H1 (cell line): ENCODE results near the gene NBAS. TPM values are rescaled to one million over a fixed set of nuclear protein-coding genes. Genes with fewer than 3 reads are reported as not detected.

Source experiments
- CTCF ChIA-PET: fragments of 300-600 bp; sonication (Branson Sonifier 250); formaldehyde crosslinking; loops from one replicate; lab custom pipeline; 2021; ENCODE audit not compliant: partially characterized antibody; lab: Charles Lee
- POLR2A ChIA-PET: fragments of 300-600 bp; sonication (Branson Sonifier 250); formaldehyde crosslinking; loops from one replicate; lab custom pipeline; 2021; ENCODE audit warnings: inconsistent platforms; ENCODE audit not compliant: partially characterized antibody; lab: Charles Lee
- DNase-seq, 2 experiments: peaks; one replicate each; pipeline versions ENCODE4 v3.0.0 to v3.0.0-alpha.2; 2010 to 2022; ENCODE audit warnings: low spot score in 2 of 2, low read depth in 1 of 2, mixed read lengths in 1 of 2
- FAIRE-seq: peaks from 2 replicates; lab custom pipeline; 2011; peaks lifted over from hg19 to GRCh38; lab: Jason Lieb, UNC
- H2AFZ ChIP-seq: 2 replicates; pipeline ENCODE4 v1.8.1; 2012; ENCODE audit warnings: low read length, inconsistent platforms
- H2AK5ac ChIP-seq: 2 replicates; pipeline ENCODE4 v1.6.1; 2013; ENCODE audit warnings: low read depth, low read length
- H2BK120ac ChIP-seq: replicated peaks from 2 replicates; pipeline ENCODE3; 2013; ENCODE audit warnings: low read depth, low read length, inconsistent platforms
- H2BK12ac ChIP-seq: 2 replicates; pipeline ENCODE4 v1.6.1; 2013; ENCODE audit warnings: low read depth, low read length
- H2BK15ac ChIP-seq: 2 replicates; pipeline ENCODE4 v1.6.1; 2013; ENCODE audit warnings: low read length
- H2BK20ac ChIP-seq: 2 replicates; pipeline ENCODE4 v1.6.1; 2013; ENCODE audit warnings: low read length
- H2BK5ac ChIP-seq: 2 replicates; pipeline ENCODE4 v1.6.1; 2013; ENCODE audit warnings: low read depth, low read length
- H3K14ac ChIP-seq: 2 replicates; pipeline ENCODE4 v1.6.1; 2013; ENCODE audit warnings: inconsistent platforms; ENCODE audit not compliant: insufficient read length
- H3K18ac ChIP-seq: 2 replicates; pipeline ENCODE4 v1.6.1; 2013; ENCODE audit warnings: low read length; ENCODE audit errors: extremely low read depth
- H3K23ac ChIP-seq: 2 replicates; pipeline ENCODE4 v1.6.1; 2013; ENCODE audit warnings: inconsistent platforms; ENCODE audit not compliant: insufficient read length
- H3K23me2 ChIP-seq: 2 replicates; pipeline ENCODE4 v1.6.1; 2013; ENCODE audit warnings: low read depth, low read length
- H3K27ac ChIP-seq: 2 replicates; pipeline ENCODE4 v1.6.1; 2011; ENCODE audit warnings: low read depth, low read length, inconsistent platforms
- H3K27me3 ChIP-seq, 4 experiments: replicated peaks in 1 of 4; 1 replicate in 1 of 4; 2 replicates in 3 of 4; pipeline versions ENCODE4 v1.6.1 to v1.8.1; 2011 to 2013; ENCODE audit warnings: low read length in 3 of 4, mild to moderate bottlenecking in 3 of 4, inconsistent platforms in 2 of 4, mixed read lengths in 2 of 4, moderate library complexity in 1 of 4; ENCODE audit not compliant: control insufficient read depth in 3 of 4, insufficient read depth in 3 of 4; ENCODE audit errors: extremely low read depth in 1 of 4
- H3K36me3 ChIP-seq, 4 experiments: 2 replicates each; pipeline versions ENCODE4 v1.6.1 to v1.8.1; 2011 to 2013; ENCODE audit warnings: mild to moderate bottlenecking in 4 of 4, low read length in 3 of 4, moderate library complexity in 2 of 4, control low read depth in 1 of 4, inconsistent platforms in 1 of 4; ENCODE audit not compliant: insufficient read depth in 4 of 4, control insufficient read depth in 2 of 4
- H3K4ac ChIP-seq: replicated peaks from 2 replicates; pipeline ENCODE3; 2013; ENCODE audit warnings: low read length, low read depth, mixed read lengths, inconsistent platforms; ENCODE audit not compliant: insufficient read length
- H3K4me1 ChIP-seq, 4 experiments: replicated peaks in 1 of 4; 1 replicate in 1 of 4; 2 replicates in 3 of 4; pipeline versions ENCODE4 v1.6.1 to v1.8.1; 2011 to 2013; ENCODE audit warnings: low read length in 3 of 4, inconsistent platforms in 2 of 4, mixed read lengths in 1 of 4; ENCODE audit not compliant: insufficient read depth in 4 of 4, control insufficient read depth in 3 of 4
- H3K4me2 ChIP-seq, 2 experiments: 2 replicates each; pipeline versions ENCODE4 v1.6.1 to v1.8.1; 2011 to 2013; ENCODE audit warnings: low read depth in 2 of 2, low read length in 2 of 2, control low read depth in 1 of 2, inconsistent platforms in 1 of 2, mild to moderate bottlenecking in 1 of 2; ENCODE audit not compliant: insufficient read depth in 1 of 2
- H3K4me3 ChIP-seq, 4 experiments: fragments of 200-600, 300-600 bp in 1 of 4; sonication (generic), shearing (Covaris generic), sonication (Bioruptor Twin) in 1 of 4; 2 replicates each; pipeline versions ENCODE4 v1.5.1 to v1.8.1; 2011 to 2016; ENCODE audit warnings: low read length in 4 of 4, low read depth in 3 of 4, control low read depth in 2 of 4, inconsistent platforms in 2 of 4, mild to moderate bottlenecking in 2 of 4, mixed read lengths in 1 of 4, moderate library complexity in 1 of 4; ENCODE audit not compliant: insufficient read depth in 2 of 4; ENCODE audit errors: extremely low read depth in 1 of 4
- H3K56ac ChIP-seq: replicated peaks from 2 replicates; pipeline ENCODE3; 2013; ENCODE audit warnings: low read depth, mild to moderate bottlenecking, mixed read lengths, low read length, inconsistent platforms; ENCODE audit not compliant: insufficient read length
- H3K79me1 ChIP-seq: 2 replicates; pipeline ENCODE4 v1.6.1; 2013; ENCODE audit warnings: low read depth, low read length, control low read depth
- H3K79me2 ChIP-seq, 2 experiments: 2 replicates each; pipeline versions ENCODE4 v1.6.1 to v1.8.1; 2012 to 2013; ENCODE audit warnings: low read length in 2 of 2, mild to moderate bottlenecking in 2 of 2, inconsistent platforms in 1 of 2; ENCODE audit not compliant: insufficient read depth in 2 of 2, control insufficient read depth in 1 of 2
- H3K9ac ChIP-seq, 4 experiments: replicated peaks in 1 of 4; 1 replicate in 1 of 4; 2 replicates in 3 of 4; pipeline versions ENCODE4 v1.6.1 to v1.8.1; 2011 to 2013; ENCODE audit warnings: low read depth in 3 of 4, low read length in 3 of 4, control low read depth in 2 of 4, mild to moderate bottlenecking in 2 of 4, moderate library complexity in 2 of 4, inconsistent platforms in 1 of 4; ENCODE audit errors: extremely low read depth in 1 of 4
- H3K9me3 ChIP-seq, 2 experiments: 2 replicates each; pipeline versions ENCODE4 v1.6.1 to v1.8.1; 2012 to 2013; ENCODE audit warnings: mild to moderate bottlenecking in 2 of 2, moderate library complexity in 2 of 2, control low read depth in 1 of 2, inconsistent platforms in 1 of 2, low read depth in 1 of 2, low read length in 1 of 2, mixed read lengths in 1 of 2; ENCODE audit not compliant: insufficient read depth in 2 of 2
- H4K20me1 ChIP-seq, 2 experiments: replicated peaks in 1 of 2; 2 replicates each; pipeline versions ENCODE3 to v1.8.1; 2011 to 2013; ENCODE audit warnings: inconsistent platforms in 2 of 2, low read length in 2 of 2, mild to moderate bottlenecking in 1 of 2; ENCODE audit not compliant: insufficient read depth in 2 of 2, control insufficient read depth in 1 of 2
- H4K5ac ChIP-seq: 2 replicates; pipeline ENCODE4 v1.6.1; 2013; ENCODE audit warnings: low read length, low read depth, mixed read lengths, inconsistent platforms; ENCODE audit not compliant: insufficient read length
- H4K8ac ChIP-seq: 2 replicates; pipeline ENCODE4 v1.8.0; 2013; ENCODE audit warnings: mild to moderate bottlenecking, moderate library complexity, low read length, inconsistent platforms; ENCODE audit not compliant: insufficient read depth; ENCODE audit errors: extremely low read depth
- H4K91ac ChIP-seq: replicated peaks from 2 replicates; pipeline ENCODE3; 2013; ENCODE audit warnings: low read length, mixed read lengths, inconsistent platforms; ENCODE audit not compliant: insufficient read length
- BCL11A ChIP-seq, 2 experiments: IDR thresholded peaks; one replicate each; pipeline ENCODE4 v1.6.1; 2011; ENCODE audit warnings: low read depth in 2 of 2, low read length in 2 of 2, mild to moderate bottlenecking in 2 of 2
- EGR1 ChIP-seq: IDR thresholded peaks from 2 replicates; pipeline ENCODE4 v1.6.1; 2011; ENCODE audit warnings: low read depth, low read length, borderline replicate concordance
- GTF2F1 ChIP-seq: IDR thresholded peaks from 2 replicates; pipeline ENCODE4 v1.6.1; 2012; ENCODE audit warnings: low read depth, low read length, improper control_type of control experiment, borderline replicate concordance
- JUN ChIP-seq: IDR thresholded peaks from 2 replicates; pipeline ENCODE4 v1.6.1; 2011; ENCODE audit warnings: low read depth, mild to moderate bottlenecking, improper control_type of control experiment, low read length
- KDM4A ChIP-seq: IDR thresholded peaks from one replicate; pipeline ENCODE4 v1.7.1; 2012; ENCODE audit warnings: low read depth, mild to moderate bottlenecking, moderate library complexity, low read length, inconsistent platforms; ENCODE audit not compliant: severe bottlenecking
- POLR2A ChIP-seq, 2 experiments: IDR thresholded peaks; 1 replicate in 1 of 2; 2 replicates in 1 of 2; pipeline ENCODE4 v1.6.1; 2011; ENCODE audit warnings: low read depth in 2 of 2, low read length in 2 of 2, mild to moderate bottlenecking in 2 of 2; ENCODE audit errors: control extremely low read depth in 1 of 2
- RFX5 ChIP-seq: IDR thresholded peaks from 2 replicates; pipeline ENCODE4 v1.6.1; 2011; ENCODE audit warnings: low read depth, low read length, improper control_type of control experiment, borderline replicate concordance
- SUZ12 ChIP-seq: fragments of 200-600 bp; sonication (generic); IDR thresholded peaks from 2 replicates; pipeline ENCODE4 v1.6.1; 2012; ENCODE audit warnings: mild to moderate bottlenecking, inconsistent platforms, low read length, moderate library complexity, mixed read lengths
- WGBS, 2 experiments: shearing (Covaris generic) in 1 of 2; methylation state at CpG; one replicate each; pipeline versions ENCODE4 v1.1.6 to v1.1.7; 2013 to 2015; ENCODE audit warnings: low lambda C conversion rate in 2 of 2, mixed read lengths in 2 of 2, inconsistent platforms in 1 of 2, low coverage in 1 of 2, missing lambda C conversion rate in 1 of 2; ENCODE audit not compliant: insufficient replicate concordance in 2 of 2, insufficient coverage in 1 of 2, insufficient read length in 1 of 2; ENCODE audit errors: extremely low coverage in 1 of 2, missing lambda C conversion rate in 1 of 2; 5-methylcytosine and 5-hydroxymethylcytosine counted together
- polyA plus RNA-seq, 7 experiments: library from polyadenylated mRNA; depleted of rRNA in 3 of 7; stranded (reverse) in 5 of 7; unstranded in 2 of 7; fragments of >200 nt in 5 of 7; fragments of 200-250 nt in 2 of 7; gene quantifications; 1 replicate in 5 of 7; 2 replicates in 1 of 7; 4 replicates in 1 of 7; pipeline versions ENCODE4 v1.2.1 to v1.2.3, GENCODE V29; 2011 to 2013; ENCODE audit warnings: missing spikeins in 2 of 7, mixed read lengths in 2 of 7
- total RNA-seq: library from RNA; stranded (reverse); fragmentation: NEBNext Ultra II Directional; extraction: Animal tissue kit (Norgen Biotek cat#: 25700); gene quantifications from 2 replicates; pipeline ENCODE4 v1.2.1, GENCODE V29; 2021

The NBAS gene
- total and polyA plus RNA-seq, 2 of the 8 experiments (the other 6 are each of a cell fraction or from before 2014, with no cell fraction given): 19.6 to 34.8 TPM

DNA sequence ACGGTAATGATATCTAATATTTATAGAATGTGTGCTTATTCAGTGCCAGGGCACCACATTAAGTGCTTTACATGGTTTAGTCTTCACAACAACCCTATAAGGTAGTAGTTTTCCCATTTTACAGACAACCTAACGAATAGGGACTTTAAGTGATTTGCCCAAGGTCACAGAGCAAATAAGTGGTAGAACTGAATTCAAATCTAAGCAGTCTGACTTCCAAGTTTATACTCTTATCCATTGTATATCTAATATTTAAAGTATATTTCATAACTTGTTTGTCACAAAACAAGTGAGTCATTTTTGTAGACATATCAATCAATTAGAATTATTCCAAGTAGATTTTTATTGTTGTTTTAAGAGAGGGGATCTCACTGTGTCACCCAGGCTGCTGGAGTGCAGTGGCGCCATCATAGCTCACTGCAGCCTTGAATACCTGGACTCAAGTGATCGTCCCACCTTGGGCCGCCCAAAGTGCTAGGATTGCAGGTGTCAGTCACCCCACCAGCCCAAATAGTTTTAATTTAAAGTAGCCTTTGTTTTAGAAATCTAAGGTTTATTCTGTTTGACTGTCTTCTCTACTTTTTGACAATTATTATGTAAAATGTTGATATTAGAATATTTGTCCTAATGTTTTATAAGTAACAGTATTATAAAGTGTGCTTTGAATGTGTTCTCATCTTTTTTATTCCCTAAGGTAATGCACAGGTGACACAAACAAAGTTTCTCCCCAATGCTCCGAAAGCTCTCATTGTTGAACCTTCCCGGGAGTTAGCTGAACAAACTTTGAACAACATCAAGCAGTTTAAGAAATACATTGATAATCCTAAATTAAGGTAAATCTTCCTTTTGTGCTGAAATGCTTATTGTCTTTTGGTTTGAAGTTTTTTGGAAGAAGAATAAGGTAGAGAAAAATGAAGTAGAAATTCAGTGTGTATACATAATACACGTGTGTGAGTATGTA, 45.6 kb upstream of the NBAS start:
- H3K23ac ChIP-seq: no peak overlapping the region
- H3K9ac ChIP-seq: no peak overlapping the region
- 94% methylated on average over 8 of the region's 8 CpGs; no CpG with 5 or more reads in 1 of the 2 experiments for WGBS, 2 experiments
- no peaks in the 10 kb centered on the region; a peak in 1 of 4 replicates for H3K9me3 ChIP-seq
- no peak overlapping the region for H3K18ac ChIP-seq
- H3K4me1 ChIP-seq: no peaks in the 10 kb centered on the region
- peaks cover 24 to 89% (median 76%) of the 10 kb centered on the region in 4 experiments for H3K36me3 ChIP-seq
- H2BK120ac ChIP-seq: no peak overlapping the region
- H2AFZ ChIP-seq: no peak overlapping the region
- no peak overlapping the region for H3K56ac ChIP-seq
- FAIRE-seq: no peak
- no peak overlapping the region for H3K4ac ChIP-seq
- CTCF ChIA-PET: no interaction called here
- no peak overlapping the region for H3K14ac ChIP-seq
- H4K20me1 ChIP-seq: no peaks in the 10 kb centered on the region
- H3K27me3 ChIP-seq: no peaks in the 10 kb centered on the region
- no peak overlapping the region for H4K8ac ChIP-seq
- H3K23me2 ChIP-seq: no peaks in the 10 kb centered on the region
- no peak overlapping the region for H2BK15ac ChIP-seq
- no peak overlapping the region for H2BK20ac ChIP-seq
- no peak overlapping the region for H3K4me2 ChIP-seq
- DNase-seq: no peak
- no peak overlapping the region for H2AK5ac ChIP-seq
- no peaks in the 10 kb centered on the region for H3K79me1 ChIP-seq
- TF ChIP-seq BCL11A (IDR thresholded peaks at IDR 0.05; ENCODE audit: low read depth in 2 of 2, low read length in 2 of 2): no peak
- TF ChIP-seq SUZ12: no peak
- no peak for TF ChIP-seq KDM4A
- no peak for TF ChIP-seq EGR1
- TF ChIP-seq POLR2A (IDR thresholded peaks at IDR 0.05; ENCODE audit: control extremely low read depth in 1 of 2, low read depth in 2 of 2, low read length in 2 of 2): no peak
- TF ChIP-seq GTF2F1: no peak
- no peak for TF ChIP-seq JUN
- no peak for TF ChIP-seq RFX5
- TF ChIP-seq, all 59 proteins: peak for 0
- H3K79me2 ChIP-seq: no peaks in the 10 kb centered on the region
- H4K5ac ChIP-seq: no peak overlapping the region
- POLR2A ChIA-PET: interaction anchor here (0.6 kb wide), 1 partner anchor 14 kb away, joined by 3 read pairs; no protein-coding TSS in a partner anchor
- no peak overlapping the region for H2BK12ac ChIP-seq
- no peak overlapping the region for H3K27ac ChIP-seq
- H2BK5ac ChIP-seq: no peak overlapping the region
- H4K91ac ChIP-seq: no peak overlapping the region
- no peak overlapping the region for H3K4me3 ChIP-seq
